GM23338 (cell line): ENCODE data around the gene TBK1. TPM values are rescaled to one million over a fixed set of nuclear protein-coding genes. Genes with fewer than 3 reads are reported as not detected.

Experiments
- ATAC-seq: fragments of 200-7000 bp; cut with Tn5 transposase; 3 replicates; pipeline ENCODE4 v1.9.1; 2020
- DNase-seq: peaks from one replicate; pipeline ENCODE4 v3.0.0-alpha.2; 2015; ENCODE audit warnings: low spot score
- H2AFZ ChIP-seq: fragments of 200-600 bp; sonication (generic); 2 replicates; pipeline ENCODE4 v1.8.0; 2016; ENCODE audit warnings: antibody characterized with exemption, mild to moderate bottlenecking, moderate library complexity
- H3F3A ChIP-seq: fragments of 200-600 bp; sonication (generic); replicated peaks from 2 replicates; pipeline ENCODE4 v1.8.0; 2017; ENCODE audit warnings: antibody characterized with exemption, mixed run types, low read depth
- H3K27ac ChIP-seq: fragments of 200-600 bp; sonication (generic); 2 replicates; pipeline ENCODE4 v1.6.1; 2016; ENCODE audit warnings: low read depth
- H3K27me3 ChIP-seq: fragments of 200-600 bp; sonication (generic); 2 replicates; pipeline ENCODE4 v1.8.0; 2016; ENCODE audit warnings: mild to moderate bottlenecking, mixed run types, moderate library complexity; ENCODE audit not compliant: insufficient read depth
- H3K36me3 ChIP-seq: fragments of 200-600 bp; sonication (generic); 2 replicates; pipeline ENCODE4 v1.8.0; 2016; ENCODE audit warnings: mild to moderate bottlenecking; ENCODE audit not compliant: insufficient read depth
- H3K4me1 ChIP-seq: fragments of 200-600 bp; sonication (generic); 2 replicates; pipeline ENCODE4 v1.8.0; 2016; ENCODE audit warnings: mild to moderate bottlenecking, moderate library complexity; ENCODE audit not compliant: insufficient read depth
- H3K4me2 ChIP-seq: fragments of 200-600 bp; sonication (generic); 2 replicates; pipeline ENCODE4 v1.7.1; 2017; ENCODE audit warnings: mixed run types
- H3K4me3 ChIP-seq: fragments of 200-600 bp; sonication (generic); 2 replicates; pipeline ENCODE4 v1.6.1; 2016; ENCODE audit warnings: mixed run types
- H3K79me2 ChIP-seq: fragments of 200-600 bp; sonication (generic); replicated peaks from 2 replicates; pipeline ENCODE4 v1.8.0; 2017; ENCODE audit warnings: mild to moderate bottlenecking; ENCODE audit not compliant: insufficient read depth
- H3K9me2 ChIP-seq: fragments of 200-600 bp; sonication (generic); 2 replicates; pipeline ENCODE4 v1.8.0; 2017; ENCODE audit not compliant: insufficient read depth
- H4K20me1 ChIP-seq: fragments of 200-600 bp; sonication (generic); replicated peaks from 2 replicates; pipeline ENCODE4 v1.8.0; 2017; ENCODE audit warnings: mild to moderate bottlenecking; ENCODE audit not compliant: insufficient read depth
- H3K27ac Mint-ChIP-seq: 2 replicates; pipeline ENCODE4 v1.8.0; 2020; ENCODE audit warnings: inconsistent platforms, mild to moderate bottlenecking, moderate library complexity, mixed read lengths
- H3K27me3 Mint-ChIP-seq: 3 replicates; pipeline ENCODE4 v1.8.0; 2022; ENCODE audit warnings: low read depth, mild to moderate bottlenecking, moderate library complexity, mixed read lengths, inconsistent platforms; ENCODE audit not compliant: insufficient read depth, poor library complexity
- H3K36me3 Mint-ChIP-seq: 3 replicates; pipeline ENCODE4 v1.8.0; 2021; ENCODE audit warnings: low read depth, mild to moderate bottlenecking, inconsistent platforms, moderate library complexity, mixed read lengths
- H3K4me1 Mint-ChIP-seq: 3 replicates; pipeline ENCODE4 v1.8.0; 2020; ENCODE audit warnings: mild to moderate bottlenecking, inconsistent platforms, mixed read lengths
- H3K4me3 Mint-ChIP-seq: 3 replicates; pipeline ENCODE4 v1.8.0; 2021; ENCODE audit warnings: moderate library complexity, mild to moderate bottlenecking, inconsistent platforms, mixed read lengths
- H3K9me3 Mint-ChIP-seq: 3 replicates; pipeline ENCODE4 v1.8.0; 2020; ENCODE audit warnings: moderate library complexity, mild to moderate bottlenecking, inconsistent platforms, mixed read lengths
- CREB1 ChIP-seq: fragments of 250-450 bp; sonication (Bioruptor Pico); IDR thresholded peaks from 2 replicates; pipeline ENCODE4 v1.5.0; 2020; ENCODE audit warnings: low read depth, mild to moderate bottlenecking, moderate library complexity
- CTCF ChIP-seq, 2 experiments: fragments of 200-600 bp in 1 of 2; sonication (generic) in 1 of 2; conservative IDR thresholded peaks; 2 replicates each; pipeline versions ENCODE4 v1.5.1 to v1.6.1; 2016 to 2017; ENCODE audit warnings: antibody characterized with exemption in 2 of 2, low read depth in 2 of 2, mild to moderate bottlenecking in 2 of 2, moderate library complexity in 1 of 2
- EZH2 ChIP-seq: fragments of 200-600 bp; sonication (generic); IDR thresholded peaks from one replicate; pipeline ENCODE4 v1.8.0; 2017; ENCODE audit warnings: antibody characterized with exemption, mild to moderate bottlenecking, low read depth; ENCODE audit not compliant: unreplicated experiment
- EZH2phosphoT487 ChIP-seq: fragments of 200-600 bp; sonication (generic); IDR thresholded peaks from one replicate; pipeline ENCODE4 v1.8.1; 2018; ENCODE audit warnings: antibody characterized with exemption; ENCODE audit not compliant: unreplicated experiment
- JUNB ChIP-seq: IDR thresholded peaks from one replicate; pipeline ENCODE4 v1.6.1; 2016; ENCODE audit warnings: antibody characterized with exemption; ENCODE audit not compliant: unreplicated experiment
- NANOG ChIP-seq: IDR thresholded peaks from 2 replicates; pipeline ENCODE4 v1.6.1; 2016; ENCODE audit warnings: antibody characterized with exemption, borderline replicate concordance
- POLR2AphosphoS5 ChIP-seq: IDR thresholded peaks from 2 replicates; pipeline ENCODE4 v1.6.1; 2016; ENCODE audit warnings: antibody characterized with exemption, low read depth
- ZNF114 ChIP-seq: fragments of 250-450 bp; sonication (Bioruptor Pico); IDR thresholded peaks from 2 replicates; pipeline ENCODE4 v1.5.0; 2020; ENCODE audit warnings: mild to moderate bottlenecking, moderate library complexity
- ZNF331 ChIP-seq: fragments of 250-450 bp; sonication (Bioruptor Pico); IDR thresholded peaks from 2 replicates; pipeline ENCODE4 v1.5.0; 2020; ENCODE audit warnings: low read depth, mild to moderate bottlenecking, moderate library complexity
- polyA plus RNA-seq: library from polyadenylated mRNA; unstranded; fragments of >200 nt; fragmentation: Nextera tagmentation; extraction: Ambion mirVana; gene quantifications from 2 replicates; pipeline ENCODE4 v1.2.1, GENCODE V29; 2016
- total RNA-seq: library from RNA; depleted of rRNA; stranded (reverse); fragments of >200 nt; shearing (Covaris generic); gene quantifications from 2 replicates; pipeline ENCODE4 v1.2.3, GENCODE V29; 2014
- TF ChIP-seq, protein P1 (sequence below): IDR thresholded peaks from 2 replicates; pipeline ENCODE4 v1.6.1; 2016; ENCODE audit warnings: antibody characterized with exemption

Gene TBK1
- total and polyA plus RNA-seq, 2 experiments from 2014 or later: 21.7 to 29.9 TPM

DNA sequence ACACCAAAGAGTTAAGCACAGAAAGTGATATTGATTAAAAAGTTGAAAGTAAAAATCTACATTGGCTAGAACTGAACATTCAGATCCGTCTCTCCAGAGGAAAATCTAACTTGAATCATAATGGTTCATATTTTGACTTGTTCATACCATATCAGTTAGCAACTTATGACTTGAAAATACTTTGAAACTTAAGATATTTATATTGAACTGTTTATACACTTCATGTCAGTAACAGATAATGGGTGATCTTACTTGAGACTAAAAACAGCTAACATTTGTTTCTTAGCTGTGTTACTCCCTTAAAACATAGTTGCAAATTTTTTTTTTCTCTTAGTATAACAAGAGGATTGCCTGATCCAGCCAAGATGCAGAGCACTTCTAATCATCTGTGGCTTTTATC lies 3.6 kb downstream of the TBK1 start (continued):
- no peak for TF ChIP-seq ZNF331 (CRISPR knock-in tag)
- no peak for TF ChIP-seq JUNB
- no peak for TF ChIP-seq ZNF114
- no peak for TF ChIP-seq EZH2phosphoT487
- no peak for TF ChIP-seq CTCF (conservative IDR thresholded peaks at IDR 0.05; ENCODE audit: low read depth in 2 of 2)
- no peak for TF ChIP-seq NANOG
- TF ChIP-seq CREB1 (CRISPR knock-in tag): no peak
- TF ChIP-seq POLR2AphosphoS5: no peak
- TF ChIP-seq EZH2: no peak
- TF ChIP-seq, protein P1, sequence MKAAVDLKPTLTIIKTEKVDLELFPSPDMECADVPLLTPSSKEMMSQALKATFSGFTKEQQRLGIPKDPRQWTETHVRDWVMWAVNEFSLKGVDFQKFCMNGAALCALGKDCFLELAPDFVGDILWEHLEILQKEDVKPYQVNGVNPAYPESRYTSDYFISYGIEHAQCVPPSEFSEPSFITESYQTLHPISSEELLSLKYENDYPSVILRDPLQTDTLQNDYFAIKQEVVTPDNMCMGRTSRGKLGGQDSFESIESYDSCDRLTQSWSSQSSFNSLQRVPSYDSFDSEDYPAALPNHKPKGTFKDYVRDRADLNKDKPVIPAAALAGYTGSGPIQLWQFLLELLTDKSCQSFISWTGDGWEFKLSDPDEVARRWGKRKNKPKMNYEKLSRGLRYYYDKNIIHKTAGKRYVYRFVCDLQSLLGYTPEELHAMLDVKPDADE: no peak

- no peak overlapping the region for H3K4me3 Mint-ChIP-seq
Observed at GRCh38 chr12:64456119-64456518, 4.2 kb downstream of the TBK1 start.

More at GRCh38 chr12:64456119-64456518, 4.2 kb downstream of the TBK1 start:
- no peak for TF ChIP-seq JUNB
- TF ChIP-seq CTCF (conservative IDR thresholded peaks at IDR 0.05; ENCODE audit: low read depth in 2 of 2): no peak
- Histone ChIP-seq H3K36me3 (peaks cover 4% of the 10 kb centered on the region; the same call in 1 of the 2 replicates), H3K4me1 (peaks cover 6% of the 10 kb centered on the region; the same call in 1 of the 2 replicates), H3K4me2 (no peak overlapping the region), H3F3A (no peaks in the 10 kb centered on the region), H3K4me3 (no peak overlapping the region), H3K27me3 (no peaks in the 10 kb centered on the region), H3K27ac (no peak overlapping the region), H2AFZ (no peak overlapping the region), H3K79me2 (peaks cover 80% of the 10 kb centered on the region), H3K9me2 (no peaks in the 10 kb centered on the region), H4K20me1 (peaks cover 11% of the 10 kb centered on the region; the same call in 1 of the 2 replicates)
- ATAC-seq (no peak), DNase-seq (no peak)
- Mint-ChIP-seq H3K27me3 (no peaks in the 10 kb centered on the region), H3K4me1 (peaks cover 20% of the 10 kb centered on the region), H3K27ac (peak overlapping the region; percentile 37), H3K36me3 (peaks cover 27% of the 10 kb centered on the region; the same call in 2 of the 3 replicates), H3K9me3 (no peaks in the 10 kb centered on the region; the same call in 2 of the 3 replicates)
